Left renal cortex interstitium (tissue), 4 donors: ENCODE data around the gene ZMPSTE24. TPM values are rescaled to one million over a fixed set of nuclear protein-coding genes. Genes with fewer than 3 reads are reported as not detected.
A peak's percentile ranks its signal among the peaks of the same experiment; 100 is the strongest.
"Not testable (repeated sequence)": the region's sequence is repeated elsewhere in the genome, so short reads cannot be mapped to it uniquely, and the experiment has no call there.

Source experiments
- DNase-seq, 4 donors: peaks; one replicate each; pipeline ENCODE4 v3.0.0-alpha.2; 2013; ENCODE audit warnings: low read depth in 4 of 4, low spot score in 2 of 4, missing footprints in 1 of 4
- polyA plus RNA-seq, 4 donors: library from polyadenylated mRNA; unstranded; fragments of 120-200 nt; gene quantifications; one replicate each; pipeline ENCODE4 v1.2.1, GENCODE V29; 2013; ENCODE audit not compliant: insufficient read length in 4 of 4

ZMPSTE24 gene
- 10 to 100 TPM; 50.1 to 61.7 (median 55.9) TPM for polyA plus RNA-seq

GRCh38 chr1:40257688-40258444, at the start of gene ZMPSTE24:
Gene ZMPSTE24 (plus strand): TSS chr1:40258236. CDS start chr1:40258272, 36 bp downstream.
- DNase-seq = peak; percentile 90 to 95 (median 94)

GRCh38 chr1:40210511-40211204, 47.4 kb upstream of the ZMPSTE24 start:
- no peak for DNase-seq

- DNase-seq = no peak
These were observed 39.7 kb upstream of the ZMPSTE24 start for GRCh38 chr1:40218333-40218732.

- not testable (repeated sequence) for DNase-seq
These were observed 36.5 kb upstream of the ZMPSTE24 start for GRCh38 chr1:40221471-40221905.

- no peak for DNase-seq
These were observed 35.9 kb upstream of the ZMPSTE24 start for GRCh38 chr1:40221977-40222772.

GRCh38 chr1:40224040-40224439, 34.0 kb upstream of the ZMPSTE24 start:
- DNase-seq = no peak

- DNase-seq = no peak
These were observed 31.8 kb upstream of the ZMPSTE24 start for GRCh38 chr1:40226192-40226591.

- no peak for DNase-seq
These were observed 25.6 kb upstream of the ZMPSTE24 start for GRCh38 chr1:40232444-40232843.

GRCh38 chr1:40239626-40240025, 18.4 kb upstream of the ZMPSTE24 start:
- DNase-seq = no peak

GRCh38 chr1:40240390-40240789, 17.6 kb upstream of the ZMPSTE24 start:
- DNase-seq = no peak

- DNase-seq = no peak
These were observed 16.7 kb upstream of the ZMPSTE24 start for GRCh38 chr1:40241362-40241761.

GRCh38 chr1:40243351-40243750, 14.7 kb upstream of the ZMPSTE24 start:
- no peak for DNase-seq

GRCh38 chr1:40244138-40244744, 13.8 kb upstream of the ZMPSTE24 start:
- no peak for DNase-seq

GRCh38 chr1:40245686-40246085, 12.3 kb upstream of the ZMPSTE24 start:
- no peak for DNase-seq

- no peak for DNase-seq
These were observed 10.4 kb upstream of the ZMPSTE24 start, which contains the start of gene TMCO2 for GRCh38 chr1:40247655-40248054. Gene TMCO2 (plus strand): TSS chr1:40247937. CDS start chr1:40247994, 57 bp downstream.

GRCh38 chr1:40248412-40248811, 9.6 kb upstream of the ZMPSTE24 start:
- DNase-seq = no peak

- no peak for DNase-seq
These were observed 6.6 kb upstream of the ZMPSTE24 start for GRCh38 chr1:40251456-40251855.

- DNase-seq = no peak
These were observed 5.4 kb upstream of the ZMPSTE24 start for GRCh38 chr1:40252601-40253000.

- no peak for DNase-seq
These were observed 2.8 kb upstream of the ZMPSTE24 start for GRCh38 chr1:40255231-40255630.

GRCh38 chr1:40256401-40257084, 1.5 kb upstream of the ZMPSTE24 start:
- no peak for DNase-seq
